WI38 (cell line): Measurements from ENCODE around the gene FJX1.

Experiments used
- H3K4me3 ChIP-seq: 2 replicates; pipeline ENCODE4 v1.5.1; 2011; ENCODE audit warnings: low read depth, mild to moderate bottlenecking, control low read depth, low read length
- TF ChIP-seq, protein P1 (sequence below): IDR thresholded peaks from 2 replicates; pipeline ENCODE4 v1.5.1; 2012; ENCODE audit warnings: low read depth, mild to moderate bottlenecking, control low read depth, low read length

FJX1 gene

GRCh38 chr11:35606206-35606605, 12.1 kb upstream of the FJX1 start:
- TF ChIP-seq, protein P1, sequence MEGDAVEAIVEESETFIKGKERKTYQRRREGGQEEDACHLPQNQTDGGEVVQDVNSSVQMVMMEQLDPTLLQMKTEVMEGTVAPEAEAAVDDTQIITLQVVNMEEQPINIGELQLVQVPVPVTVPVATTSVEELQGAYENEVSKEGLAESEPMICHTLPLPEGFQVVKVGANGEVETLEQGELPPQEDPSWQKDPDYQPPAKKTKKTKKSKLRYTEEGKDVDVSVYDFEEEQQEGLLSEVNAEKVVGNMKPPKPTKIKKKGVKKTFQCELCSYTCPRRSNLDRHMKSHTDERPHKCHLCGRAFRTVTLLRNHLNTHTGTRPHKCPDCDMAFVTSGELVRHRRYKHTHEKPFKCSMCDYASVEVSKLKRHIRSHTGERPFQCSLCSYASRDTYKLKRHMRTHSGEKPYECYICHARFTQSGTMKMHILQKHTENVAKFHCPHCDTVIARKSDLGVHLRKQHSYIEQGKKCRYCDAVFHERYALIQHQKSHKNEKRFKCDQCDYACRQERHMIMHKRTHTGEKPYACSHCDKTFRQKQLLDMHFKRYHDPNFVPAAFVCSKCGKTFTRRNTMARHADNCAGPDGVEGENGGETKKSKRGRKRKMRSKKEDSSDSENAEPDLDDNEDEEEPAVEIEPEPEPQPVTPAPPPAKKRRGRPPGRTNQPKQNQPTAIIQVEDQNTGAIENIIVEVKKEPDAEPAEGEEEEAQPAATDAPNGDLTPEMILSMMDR, result no peak
- no peak overlapping the region for H3K4me3 ChIP-seq

- no peak overlapping the region for H3K4me3 ChIP-seq
Observed at GRCh38 chr11:35608502-35608901, 9.8 kb upstream of the FJX1 start.

DNA sequence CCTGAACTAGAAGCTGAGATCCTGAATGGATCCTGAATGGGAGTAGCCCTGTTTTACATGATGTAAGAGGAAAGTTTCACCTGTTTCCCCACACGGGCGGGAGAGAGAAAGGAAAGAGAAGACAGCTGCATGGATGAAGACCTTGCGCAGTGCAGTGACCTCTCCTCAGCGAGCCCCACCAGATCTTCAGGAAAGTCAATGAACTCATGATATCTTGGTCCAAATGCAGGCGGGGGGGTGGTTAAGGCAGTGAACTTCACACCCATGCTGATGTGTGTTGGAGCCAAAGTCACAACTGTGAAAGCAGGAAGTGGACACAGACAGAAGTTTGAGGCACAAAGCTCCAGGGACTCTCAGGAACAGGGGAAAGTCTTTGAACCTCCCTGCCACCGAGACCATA, 8.6 kb upstream of the FJX1 start:
- H3K4me3 ChIP-seq, result no peak overlapping the region
- TF ChIP-seq, protein P1, result no peak

More at GRCh38 chr11:35608502-35608901, 9.8 kb upstream of the FJX1 start:
- TF ChIP-seq, protein P1, result no peak

DNA sequence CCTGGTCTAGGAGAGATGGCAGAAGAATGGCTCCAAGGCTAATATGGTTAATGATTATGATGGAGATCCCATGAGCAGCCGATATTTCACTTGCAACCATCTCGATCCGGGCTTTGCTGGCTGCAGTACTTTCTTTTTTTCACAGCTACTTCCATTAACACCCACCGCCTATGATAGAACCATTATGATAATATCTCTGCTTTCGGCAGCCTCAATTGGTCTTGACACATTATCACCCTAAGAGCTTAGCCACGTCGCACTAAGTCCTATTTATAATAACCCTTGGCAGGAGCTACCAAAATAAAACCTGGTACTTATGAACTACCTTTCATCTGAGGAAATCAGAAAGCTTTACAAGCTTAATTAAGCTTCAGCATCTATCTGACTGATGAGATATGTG, 7.6 kb upstream of the FJX1 start:
- H3K4me3 ChIP-seq, result no peak overlapping the region
- TF ChIP-seq, protein P1, result no peak

DNA sequence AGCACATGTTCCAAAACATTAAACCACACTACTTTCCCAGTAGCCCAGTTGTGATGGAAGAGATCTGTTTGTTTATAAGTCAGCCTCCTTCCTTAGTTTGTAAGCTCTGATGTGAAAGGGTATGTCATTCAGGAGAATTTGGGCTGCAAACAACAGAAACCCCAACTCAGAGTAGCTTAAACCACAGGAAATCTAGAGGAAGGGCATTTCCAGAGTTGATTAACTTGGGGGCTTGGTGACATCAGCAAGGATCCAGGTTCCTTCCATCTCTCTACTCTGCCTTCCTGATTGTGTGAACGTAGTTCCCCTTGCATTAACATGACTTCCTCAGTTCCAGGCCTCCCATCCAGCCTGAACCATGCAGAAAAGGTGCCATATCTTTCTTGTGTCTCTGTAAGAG, 6.5 kb upstream of the FJX1 start:
- H3K4me3 ChIP-seq, result no peak overlapping the region
- TF ChIP-seq, protein P1, result no peak

DNA sequence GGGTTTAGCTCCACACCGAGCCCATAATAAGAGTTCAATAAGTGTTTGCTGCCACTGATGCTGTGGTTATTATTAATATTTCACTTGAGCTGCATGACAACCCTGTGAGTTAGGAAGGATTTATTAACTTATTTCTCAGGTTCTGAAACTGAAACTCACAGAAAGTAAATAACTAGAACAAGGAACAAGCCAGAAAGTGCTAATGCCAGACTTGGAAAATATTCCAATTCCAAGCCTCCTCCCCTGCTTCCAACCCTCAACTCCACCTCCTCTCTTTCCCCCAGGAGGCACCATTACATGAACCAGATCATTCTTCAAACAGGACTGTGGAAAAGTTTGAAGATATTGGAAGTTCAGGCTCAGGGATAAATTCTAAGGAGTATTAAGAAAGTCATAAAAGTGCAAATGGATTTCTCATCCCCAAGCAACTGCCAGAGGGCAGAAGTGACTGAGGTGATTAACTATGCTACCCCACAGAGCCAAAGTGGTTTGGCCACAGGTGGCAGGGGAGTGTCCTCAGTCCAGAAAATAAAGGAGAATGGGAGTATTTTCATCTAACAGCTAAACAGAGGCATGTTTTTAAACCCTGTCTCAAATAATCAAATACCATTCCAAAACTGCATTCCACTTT, 3.2 kb upstream of the FJX1 start:
- H3K4me3 ChIP-seq, result no peak overlapping the region
- TF ChIP-seq, protein P1, result no peak

DNA sequence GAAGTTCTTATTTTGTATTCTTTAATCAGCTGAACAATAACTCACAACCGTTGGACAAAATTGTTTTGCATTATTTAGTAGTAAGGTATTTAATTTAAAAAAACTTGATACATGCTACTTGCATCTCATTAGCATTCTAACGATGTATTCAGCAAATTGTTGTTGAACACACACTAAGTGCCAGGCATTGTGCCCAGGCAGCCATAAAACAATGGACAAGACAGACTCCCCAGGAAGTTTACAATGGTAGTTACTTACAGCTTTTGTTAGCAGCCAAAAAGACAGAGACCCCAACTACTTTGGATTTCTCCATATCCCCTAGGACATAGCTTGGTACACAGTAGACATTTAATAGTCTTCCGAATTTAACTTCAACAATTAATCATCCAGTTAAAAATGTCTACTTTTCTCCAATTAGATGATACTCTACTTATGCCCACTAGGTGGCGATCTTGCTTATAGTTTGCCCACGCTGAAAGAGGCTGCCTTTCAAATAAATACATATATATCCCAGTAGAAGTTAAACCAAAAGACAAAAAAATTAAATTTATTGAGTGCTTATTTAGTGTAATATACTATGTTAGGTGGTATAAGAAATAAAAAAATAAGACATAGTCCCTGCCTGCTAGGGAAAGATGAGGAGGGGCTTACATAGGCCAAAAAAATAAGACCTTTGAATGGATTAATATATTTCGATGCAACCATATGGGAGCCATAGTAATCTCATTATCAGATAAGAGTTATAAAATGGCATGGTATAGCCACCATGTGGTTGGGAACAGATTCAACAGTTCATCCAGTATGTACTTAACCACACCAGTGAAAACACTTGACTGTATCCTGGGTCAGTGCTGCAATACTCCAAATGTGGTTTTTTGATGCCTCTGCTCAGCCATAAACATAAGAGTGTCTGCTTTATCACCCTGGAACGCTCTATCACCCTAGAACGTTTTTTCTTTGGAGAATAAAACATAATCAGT, 2.0 kb upstream of the FJX1 start:
- TF ChIP-seq, protein P1, result peak; percentile 34
- no peak overlapping the region for H3K4me3 ChIP-seq
